PC-9 (cell line): ENCODE data around the gene PHF3. TPM values are rescaled to one million over a fixed set of nuclear protein-coding genes. Genes with fewer than 3 reads are reported as not detected.

ENCODE experiments used
- BruUV-seq: library from RNA; stranded (reverse); fragments of 400-500 nt; replicated peaks from 2 replicates; lab custom pipeline; 2021; lab: Mats Ljungman, UMichigan
- CTCF ChIA-PET: fragments of 300-600 bp; sonication (Branson Sonifier 250); formaldehyde crosslinking; loops from one replicate; lab custom pipeline; 2022; ENCODE audit warnings: antibody characterized with exemption; lab: Charles Lee
- POLR2A ChIA-PET: fragments of 300-600 bp; sonication (Branson Sonifier 250); formaldehyde crosslinking; loops from one replicate; lab custom pipeline; 2022; ENCODE audit warnings: antibody characterized with exemption; ENCODE audit not compliant: unreplicated experiment; lab: Charles Lee
- DNase-seq, 2 experiments: peaks; one replicate each; pipeline versions ENCODE4 v3.0.0 to v3.0.0-alpha.2; 2015 to 2022; ENCODE audit warnings: mixed read lengths in 1 of 2
- H2AFZ ChIP-seq: fragments of 200-600 bp; sonication (generic); 2 replicates; pipeline ENCODE4 v1.8.1; 2017; ENCODE audit warnings: antibody characterized with exemption
- H3F3A ChIP-seq: fragments of 200-600 bp; sonication (generic); 2 replicates; pipeline ENCODE4 v1.8.1; 2017; ENCODE audit warnings: antibody characterized with exemption, mild to moderate bottlenecking, low read depth; ENCODE audit not compliant: insufficient read depth
- H3K27ac ChIP-seq: fragments of 200-600 bp; sonication (generic); 2 replicates; pipeline ENCODE4 v1.6.1; 2016; ENCODE audit warnings: mixed run types
- H3K27me3 ChIP-seq: fragments of 200-600 bp; sonication (generic); 2 replicates; pipeline ENCODE4 v1.6.1; 2016; ENCODE audit warnings: low read depth, mixed run types; ENCODE audit not compliant: insufficient read depth
- H3K36me3 ChIP-seq: fragments of 200-600 bp; sonication (generic); 2 replicates; pipeline ENCODE4 v1.6.1; 2016; ENCODE audit warnings: low read depth, mixed run types
- H3K4me1 ChIP-seq: fragments of 200-600 bp; sonication (generic); replicated peaks from 2 replicates; pipeline ENCODE4 v1.6.1; 2016; ENCODE audit warnings: mixed run types; ENCODE audit not compliant: insufficient read depth
- H3K4me2 ChIP-seq: fragments of 200-600 bp; sonication (generic); 2 replicates; pipeline ENCODE4 v1.6.1; 2017; ENCODE audit warnings: mixed run types
- H3K4me3 ChIP-seq: fragments of 200-600 bp; sonication (generic); 2 replicates; pipeline ENCODE4 v1.6.1; 2016; ENCODE audit warnings: mixed run types
- H3K79me2 ChIP-seq: fragments of 200-600 bp; sonication (generic); 2 replicates; pipeline ENCODE4 v1.6.1; 2017; ENCODE audit warnings: low read depth, mixed run types
- H3K9me2 ChIP-seq: fragments of 200-600 bp; sonication (generic); 2 replicates; pipeline ENCODE4 v1.8.1; 2017; ENCODE audit warnings: mild to moderate bottlenecking; ENCODE audit not compliant: insufficient read depth
- H3K9me3 ChIP-seq: fragments of 200-600 bp; sonication (generic); 2 replicates; pipeline ENCODE4 v1.8.1; 2016; ENCODE audit warnings: low read depth; ENCODE audit not compliant: insufficient read depth
- H4K20me1 ChIP-seq: fragments of 200-600 bp; sonication (generic); 2 replicates; pipeline ENCODE4 v1.8.1; 2017; ENCODE audit not compliant: insufficient read depth
- EZH2 ChIP-seq: fragments of 200-600 bp; sonication (generic); IDR thresholded peaks from 2 replicates; pipeline ENCODE4 v1.8.0; 2017; ENCODE audit warnings: antibody characterized with exemption, low read depth
- intact Hi-C: fragments of 100-400 bp; cut with micrococcal nuclease; formaldehyde crosslinking; loops from one replicate; pipeline ENCODE4 v1.10.0; 2022; ENCODE audit not compliant: unreplicated experiment
- total RNA-seq: library from RNA; stranded (reverse); gene quantifications from 2 replicates; pipeline ENCODE4 v1.2.3, GENCODE V29; 2021
- TF ChIP-seq, protein P1 (sequence below): fragments of 200-600 bp; sonication (generic); conservative IDR thresholded peaks from 2 replicates; pipeline ENCODE4 v1.6.1; 2017; ENCODE audit warnings: mixed run types, antibody characterized with exemption, mild to moderate bottlenecking, moderate library complexity

The PHF3 gene
- total RNA-seq, 1 experiment from 2014 or later: 67.1 TPM

DNA sequence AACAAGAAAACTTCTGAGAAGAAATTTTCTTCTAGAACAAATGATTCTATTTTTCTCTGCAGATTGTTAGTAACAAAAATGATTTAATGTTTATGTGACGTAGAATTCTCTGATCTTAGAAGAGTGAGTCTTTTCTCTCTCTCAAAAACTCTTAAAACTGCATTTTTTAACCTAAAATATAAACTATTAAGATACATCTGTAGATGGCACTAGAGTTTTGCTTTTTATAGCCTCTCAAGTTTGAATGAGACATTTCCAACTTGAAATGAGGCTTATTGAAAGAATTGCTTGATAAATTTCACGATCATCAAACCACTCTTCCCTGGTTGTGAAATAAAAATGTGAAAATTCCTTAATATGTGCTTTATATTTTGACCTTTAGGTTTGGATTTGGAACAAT, 53.8 kb downstream of the PHF3 start:
- no peak for DNase-seq
- POLR2A ChIA-PET: interaction anchor here (0.5 kb wide), 1 partner anchor 61 kb away, joined by 4 read pairs; no protein-coding TSS in a partner anchor
- TF ChIP-seq EZH2: no peak
- TF ChIP-seq, protein P1, sequence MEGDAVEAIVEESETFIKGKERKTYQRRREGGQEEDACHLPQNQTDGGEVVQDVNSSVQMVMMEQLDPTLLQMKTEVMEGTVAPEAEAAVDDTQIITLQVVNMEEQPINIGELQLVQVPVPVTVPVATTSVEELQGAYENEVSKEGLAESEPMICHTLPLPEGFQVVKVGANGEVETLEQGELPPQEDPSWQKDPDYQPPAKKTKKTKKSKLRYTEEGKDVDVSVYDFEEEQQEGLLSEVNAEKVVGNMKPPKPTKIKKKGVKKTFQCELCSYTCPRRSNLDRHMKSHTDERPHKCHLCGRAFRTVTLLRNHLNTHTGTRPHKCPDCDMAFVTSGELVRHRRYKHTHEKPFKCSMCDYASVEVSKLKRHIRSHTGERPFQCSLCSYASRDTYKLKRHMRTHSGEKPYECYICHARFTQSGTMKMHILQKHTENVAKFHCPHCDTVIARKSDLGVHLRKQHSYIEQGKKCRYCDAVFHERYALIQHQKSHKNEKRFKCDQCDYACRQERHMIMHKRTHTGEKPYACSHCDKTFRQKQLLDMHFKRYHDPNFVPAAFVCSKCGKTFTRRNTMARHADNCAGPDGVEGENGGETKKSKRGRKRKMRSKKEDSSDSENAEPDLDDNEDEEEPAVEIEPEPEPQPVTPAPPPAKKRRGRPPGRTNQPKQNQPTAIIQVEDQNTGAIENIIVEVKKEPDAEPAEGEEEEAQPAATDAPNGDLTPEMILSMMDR: no peak
- Histone ChIP-seq H3K79me2 (no peaks in the 10 kb centered on the region; the same call in 1 of the 2 replicates), H3K9me3 (no peaks in the 10 kb centered on the region), H3K4me2 (no peak overlapping the region), H3F3A (peaks cover 3% of the 10 kb centered on the region), H2AFZ (no peak overlapping the region), H3K4me3 (no peak overlapping the region), H3K9me2 (no peaks in the 10 kb centered on the region), H3K27me3 (no peaks in the 10 kb centered on the region), H3K36me3 (peaks cover 2% of the 10 kb centered on the region; the same call in 1 of the 2 replicates), H3K4me1 (no peaks in the 10 kb centered on the region), H3K27ac (no peak overlapping the region), H4K20me1 (peaks cover 4% of the 10 kb centered on the region; the same call in 1 of the 2 replicates)
- BruUV-seq: no TSS peak
- CTCF ChIA-PET: no interaction called here
- intact Hi-C loops: no loop called here

DNA sequence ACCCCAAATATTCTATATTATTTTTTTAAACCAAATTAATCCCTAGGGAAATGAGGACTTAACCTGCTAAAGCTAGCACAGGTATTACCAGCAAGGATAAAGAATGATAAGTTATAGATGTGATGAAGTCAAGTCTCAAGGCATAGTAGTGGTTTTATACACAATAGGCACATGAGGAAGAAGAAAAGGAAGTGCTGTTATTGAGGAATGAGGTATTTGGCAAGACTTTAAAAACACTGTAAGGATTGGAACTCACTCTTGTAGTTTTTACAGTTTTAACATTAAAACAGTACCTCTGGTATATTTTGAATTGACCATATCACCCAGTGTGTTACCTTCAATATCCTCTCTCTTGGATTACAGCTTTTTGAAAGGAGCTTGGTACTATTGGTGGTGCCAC, 54.6 kb downstream of the PHF3 start:
- H3K9me3 ChIP-seq: no peaks in the 10 kb centered on the region
- H3K36me3 ChIP-seq: peaks cover 3% of the 10 kb centered on the region; the same call in 1 of the 2 replicates
- no peaks in the 10 kb centered on the region for H3K27me3 ChIP-seq
- peaks cover 3% of the 10 kb centered on the region; the same call in 1 of the 2 replicates for H3F3A ChIP-seq
- H2AFZ ChIP-seq: no peak overlapping the region
- BruUV-seq: no TSS peak
- no peaks in the 10 kb centered on the region; the same call in 1 of the 2 replicates for H3K79me2 ChIP-seq
- no peak overlapping the region for H3K4me3 ChIP-seq
- H3K27ac ChIP-seq: no peak overlapping the region
- ChIA-PET POLR2A (no interaction called here), CTCF (no interaction called here)
- intact Hi-C loops: no loop called here
- no peak overlapping the region for H3K4me2 ChIP-seq
- H3K4me1 ChIP-seq: no peaks in the 10 kb centered on the region
- H3K9me2 ChIP-seq: no peaks in the 10 kb centered on the region
- no peak for DNase-seq
- no peak for TF ChIP-seq EZH2
- TF ChIP-seq, protein P1: no peak
- peaks cover 4% of the 10 kb centered on the region for H4K20me1 ChIP-seq

DNA sequence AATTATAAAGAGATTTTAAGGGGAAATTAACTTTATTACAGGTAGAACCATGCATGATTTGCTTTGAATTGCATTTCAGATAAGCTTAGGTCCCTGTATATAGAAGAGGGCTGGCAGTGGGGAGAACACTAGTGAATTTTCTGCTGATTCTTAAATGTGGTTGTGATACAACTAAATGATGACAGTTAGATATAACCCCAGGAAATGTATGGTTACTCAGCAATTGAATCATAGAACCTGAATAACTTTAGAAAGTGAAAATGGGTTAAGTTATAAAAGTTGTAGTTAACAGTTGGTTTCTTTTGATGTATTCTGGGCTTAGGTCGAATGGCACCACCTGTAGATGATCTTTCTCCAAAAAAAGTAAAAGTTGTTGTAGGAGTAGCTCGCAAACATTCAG, 70.1 kb downstream of the PHF3 start:
- intact Hi-C loops: loop anchor here (10.0 kb wide), 1 partner anchor 351 kb away; no protein-coding TSS in a partner anchor
- no peak overlapping the region for H2AFZ ChIP-seq
- no peaks in the 10 kb centered on the region for H3K4me1 ChIP-seq
- POLR2A ChIA-PET: interaction anchor here (0.5 kb wide), 1 partner anchor 37 kb away, joined by 7 read pairs; no protein-coding TSS in a partner anchor
- H3F3A ChIP-seq: peaks cover 3% of the 10 kb centered on the region; the same call in 1 of the 2 replicates
- H3K4me3 ChIP-seq: no peak overlapping the region
- H3K36me3 ChIP-seq: peaks cover 12% of the 10 kb centered on the region
- no peak for DNase-seq
- TF ChIP-seq, protein P1: no peak
- TF ChIP-seq EZH2: no peak
- no peak overlapping the region for H3K4me2 ChIP-seq
- H3K9me3 ChIP-seq: no peaks in the 10 kb centered on the region
- CTCF ChIA-PET: no interaction called here
- no peak overlapping the region for H3K27ac ChIP-seq
- BruUV-seq: no TSS peak
- no peaks in the 10 kb centered on the region for H3K9me2 ChIP-seq
- no peaks in the 10 kb centered on the region; the same call in 1 of the 2 replicates for H4K20me1 ChIP-seq
- H3K79me2 ChIP-seq: no peaks in the 10 kb centered on the region
- no peaks in the 10 kb centered on the region for H3K27me3 ChIP-seq
